GM18508 (cell line): ENCODE data around the gene RAPGEF4.
"Not testable (repeated sequence)": the region's sequence is repeated elsewhere in the genome, so short reads cannot be mapped to it uniquely, and the experiment has no call there.

ENCODE experiments used
- ATAC-seq: cut with Tn5 transposase; IDR thresholded peaks from one replicate; pipeline ENCODE4 v1.9.1; 2021; ENCODE audit warnings: moderate number of reproducible peaks; ENCODE audit not compliant: insufficient read depth, unreplicated experiment

RAPGEF4 gene

GRCh38 chr2:173017646-173018420 is 282.2 kb downstream of the RAPGEF4 start:
- no peak for ATAC-seq

GRCh38 chr2:173019755-173020154 is 284.1 kb downstream of the RAPGEF4 start:
- ATAC-seq, result no peak

- no peak for ATAC-seq
Measured at GRCh38 chr2:173021939-173022371, 286.3 kb downstream of the RAPGEF4 start.

GRCh38 chr2:173023718-173024117 is 288.1 kb downstream of the RAPGEF4 start:
- no peak for ATAC-seq

- ATAC-seq, result no peak
Measured at GRCh38 chr2:173026479-173026878, 290.8 kb downstream of the RAPGEF4 start.

- ATAC-seq, result no peak
Measured at GRCh38 chr2:173027181-173028128, 291.8 kb downstream of the RAPGEF4 start.

GRCh38 chr2:173028141-173028540 is 292.5 kb downstream of the RAPGEF4 start:
- ATAC-seq, result no peak

- no peak for ATAC-seq
Measured at GRCh38 chr2:173028671-173029070, 293.0 kb downstream of the RAPGEF4 start.

GRCh38 chr2:173030561-173031490 is 295.2 kb downstream of the RAPGEF4 start:
- no peak for ATAC-seq

GRCh38 chr2:173032032-173032431 is 296.4 kb downstream of the RAPGEF4 start:
- ATAC-seq, result no peak

- no peak for ATAC-seq
Measured at GRCh38 chr2:173033084-173033483, 297.4 kb downstream of the RAPGEF4 start.

- no peak for ATAC-seq
Measured at GRCh38 chr2:173034143-173034542, 298.5 kb downstream of the RAPGEF4 start.

GRCh38 chr2:173037245-173038120 is 301.8 kb downstream of the RAPGEF4 start:
- no peak for ATAC-seq

- not testable (repeated sequence) for ATAC-seq
Measured at GRCh38 chr2:173038257-173038656, 302.6 kb downstream of the RAPGEF4 start.

GRCh38 chr2:173040729-173041128 is 305.1 kb downstream of the RAPGEF4 start:
- ATAC-seq, result no peak

GRCh38 chr2:173043476-173043875 is 307.8 kb downstream of the RAPGEF4 start:
- ATAC-seq, result no peak

- no peak for ATAC-seq
Measured at GRCh38 chr2:173043897-173044519, 308.4 kb downstream of the RAPGEF4 start.

GRCh38 chr2:173044686-173045085 is 309.0 kb downstream of the RAPGEF4 start:
- no peak for ATAC-seq

GRCh38 chr2:173045181-173045580 is 309.5 kb downstream of the RAPGEF4 start:
- ATAC-seq, result no peak
